ENCODE data around the gene SUN1. TPM values are rescaled to one million over a fixed set of nuclear protein-coding genes. Genes with fewer than 3 reads are reported as not detected.
A peak's percentile ranks its signal among the peaks of the same experiment; 100 is the strongest.

SUN1 gene
- total RNA-seq, 1 experiment from 2014 or later, result 158 TPM

- TF ChIP-seq ZNF532 (CRISPR knock-in tag; IDR thresholded peaks at IDR 0.05; ENCODE audit: borderline replicate concordance), result peak; percentile 91; the same call in 1 of the 2 replicates
- peak; percentile 76; the same call in 1 of the 2 replicates for TF ChIP-seq IRF2 (CRISPR knock-in tag; IDR thresholded peaks at IDR 0.05; ENCODE audit: borderline replicate concordance, low read depth)
- peak; percentile 98 for TF ChIP-seq ARID4B (CRISPR knock-in tag; IDR thresholded peaks at IDR 0.05; ENCODE audit: borderline replicate concordance)
- no peak for TF ChIP-seq ZNF396 (CRISPR knock-in tag; IDR thresholded peaks at IDR 0.05; ENCODE audit: borderline replicate concordance)
- TF ChIP-seq ATF2 (CRISPR knock-in tag; IDR thresholded peaks at IDR 0.05; ENCODE audit: borderline replicate concordance, low read depth), result peak; percentile 89; the same call in 1 of the 2 replicates
- peak; percentile 95 for TF ChIP-seq TEAD4 (CRISPR knock-in tag; IDR thresholded peaks at IDR 0.05)
- peak; percentile 42; the same call in 1 of the 2 replicates for TF ChIP-seq ZNF317 (CRISPR knock-in tag; IDR thresholded peaks at IDR 0.05; ENCODE audit: borderline replicate concordance, low read depth)
- peak; percentile 84; the same call in 1 of the 2 replicates for TF ChIP-seq ZBTB43 (CRISPR knock-in tag; IDR thresholded peaks at IDR 0.05)
- TF ChIP-seq ZNF263 (CRISPR knock-in tag; IDR thresholded peaks at IDR 0.05; ENCODE audit: low read depth), result no peak
- peak; percentile 93; the same call in 1 of the 2 replicates for TF ChIP-seq ESRRA (CRISPR knock-in tag; IDR thresholded peaks at IDR 0.05; ENCODE audit: borderline replicate concordance)
- peak; percentile 91 for TF ChIP-seq USF1 (CRISPR knock-in tag; IDR thresholded peaks at IDR 0.05)
- TF ChIP-seq ZNF121 (CRISPR knock-in tag; IDR thresholded peaks at IDR 0.05), result no peak
- no peak for TF ChIP-seq EMX1 (CRISPR knock-in tag; IDR thresholded peaks at IDR 0.05)
- TF ChIP-seq SP1 (CRISPR knock-in tag; conservative IDR thresholded peaks at IDR 0.05), result peak; percentile 82
- peak; percentile 83; the same call in 1 of the 2 replicates for TF ChIP-seq GABPB1 (CRISPR knock-in tag; IDR thresholded peaks at IDR 0.05)
- no peak for TF ChIP-seq NR3C1 (CRISPR knock-in tag; conservative IDR thresholded peaks at IDR 0.05; ENCODE audit: low read depth)
- TF ChIP-seq ELF4 (CRISPR knock-in tag; IDR thresholded peaks at IDR 0.05; ENCODE audit: low read depth), result 0 out of 2 replicates have a peak, but pooled peaks have one; percentile 47
- peak; percentile 98 for TF ChIP-seq CREB1 (CRISPR knock-in tag; IDR thresholded peaks at IDR 0.05)
- no peak for TF ChIP-seq ATF6 (CRISPR knock-in tag; IDR thresholded peaks at IDR 0.05)
- TF ChIP-seq STAT6 (CRISPR knock-in tag; conservative IDR thresholded peaks at IDR 0.05; ENCODE audit: low read depth), result no peak
Measured at GRCh38 chr7:873367-874002, 41.2 kb downstream of the SUN1 start (continued).
